Measurements from ENCODE around the gene VPS26C. TPM values are rescaled to one million over a fixed set of nuclear protein-coding genes. Genes with fewer than 3 reads are reported as not detected.

Gene VPS26C
- total RNA-seq, 1 experiment from 2014 or later: 58.0 TPM

GRCh38 chr21:37227071-37228002 is 39.8 kb downstream of the VPS26C start:
- peaks cover 65 to 96% (median 94%) of the 10 kb centered on the region in 3 experiments for H3K36me3 Mint-ChIP-seq (ENCODE audit: insufficient read depth in 1 of 3, low read depth in 3 of 3)

More at GRCh38 chr21:37227071-37228002, 39.8 kb downstream of the VPS26C start:
- Histone ChIP-seq H2BK120ac (ENCODE audit: low read depth, low read length, poor library complexity, severe bottlenecking) (no peak overlapping the region), H3K79me2 (ENCODE audit: insufficient read depth, low read length) (no peaks in the 10 kb centered on the region), H3K4me2 (ENCODE audit: insufficient read depth, insufficient read length, low read length) (no peak overlapping the region), H3K9me3 (ENCODE audit: control insufficient read depth, low read depth, low read length) (peaks cover 4% of the 10 kb centered on the region), H3K4ac (ENCODE audit: low read depth, low read length) (no peak overlapping the region), H3K79me1 (ENCODE audit: insufficient read depth, low read depth, low read length, poor library complexity, severe bottlenecking) (no peaks in the 10 kb centered on the region), H3T11ph (ENCODE audit: low read length) (no peak overlapping the region), H2BK15ac (ENCODE audit: low read depth, low read length) (no peak overlapping the region), H3K4me1 (ENCODE audit: insufficient read depth, low read length) (no peaks in the 10 kb centered on the region), H4K8ac (replicated peaks; ENCODE audit: insufficient read length, low read depth, low read length) (no peak overlapping the region), H3K27ac (ENCODE audit: insufficient read length, low read depth, low read length) (no peak overlapping the region), H4K5ac (ENCODE audit: insufficient read length, low read depth, low read length) (no peak overlapping the region), H4K91ac (ENCODE audit: insufficient read length, low read depth, low read length) (no peak overlapping the region), H2BK20ac (ENCODE audit: low read depth, low read length, poor library complexity, severe bottlenecking) (no peak overlapping the region), H3K23me2 (ENCODE audit: insufficient read length, low read depth, low read length, poor library complexity, severe bottlenecking) (no peaks in the 10 kb centered on the region), H2BK5ac (ENCODE audit: insufficient read length, low read length) (no peak overlapping the region), H3K27me3 (ENCODE audit: insufficient read depth, low read length) (no peaks in the 10 kb centered on the region), H3K9ac (ENCODE audit: extremely low read depth, insufficient read length, low read length) (no peak overlapping the region), H3K56ac (ENCODE audit: insufficient read length, low read depth, low read length) (no peak overlapping the region), H3K14ac (ENCODE audit: insufficient read depth, low read length) (no peak overlapping the region), H2BK12ac (ENCODE audit: insufficient read length, low read depth, low read length) (no peak overlapping the region), H3K18ac (ENCODE audit: insufficient read length, low read depth, low read length) (no peak overlapping the region), H2AK5ac (ENCODE audit: insufficient read length, low read length) (no peak overlapping the region), H4K20me1 (ENCODE audit: control insufficient read depth, insufficient read depth, insufficient read length) (no peaks in the 10 kb centered on the region), H2AFZ (ENCODE audit: low read length) (no peak overlapping the region), H3K23ac (ENCODE audit: insufficient read length, low read depth, low read length) (no peak overlapping the region)
- Mint-ChIP-seq H3K4me1 (no peaks in the 10 kb centered on the region), H3K27me3 (ENCODE audit: low read depth) (no peaks in the 10 kb centered on the region), H3K9me3 (peaks cover 0 to 10% of the 10 kb centered on the region in 2 experiments; a peak in 1 of 5 replicates), H3K27ac (no peak overlapping the region), H3K4me3 (no peak overlapping the region)
- no CpG with 5 or more reads among the region's 38 CpGs for WGBS (ENCODE audit: extremely low coverage, insufficient read length, low lambda C conversion rate)
- TF ChIP-seq CTCF (conservative IDR thresholded peaks at IDR 0.05): no peak
- no peak for DNase-seq

All from H9 (cell line).